ENCODE measurements around the gene VKORC1.
"Not testable (repeated sequence)": the region's sequence is repeated elsewhere in the genome, so short reads cannot be mapped to it uniquely, and the experiment has no call there.

VKORC1 gene

DNA sequence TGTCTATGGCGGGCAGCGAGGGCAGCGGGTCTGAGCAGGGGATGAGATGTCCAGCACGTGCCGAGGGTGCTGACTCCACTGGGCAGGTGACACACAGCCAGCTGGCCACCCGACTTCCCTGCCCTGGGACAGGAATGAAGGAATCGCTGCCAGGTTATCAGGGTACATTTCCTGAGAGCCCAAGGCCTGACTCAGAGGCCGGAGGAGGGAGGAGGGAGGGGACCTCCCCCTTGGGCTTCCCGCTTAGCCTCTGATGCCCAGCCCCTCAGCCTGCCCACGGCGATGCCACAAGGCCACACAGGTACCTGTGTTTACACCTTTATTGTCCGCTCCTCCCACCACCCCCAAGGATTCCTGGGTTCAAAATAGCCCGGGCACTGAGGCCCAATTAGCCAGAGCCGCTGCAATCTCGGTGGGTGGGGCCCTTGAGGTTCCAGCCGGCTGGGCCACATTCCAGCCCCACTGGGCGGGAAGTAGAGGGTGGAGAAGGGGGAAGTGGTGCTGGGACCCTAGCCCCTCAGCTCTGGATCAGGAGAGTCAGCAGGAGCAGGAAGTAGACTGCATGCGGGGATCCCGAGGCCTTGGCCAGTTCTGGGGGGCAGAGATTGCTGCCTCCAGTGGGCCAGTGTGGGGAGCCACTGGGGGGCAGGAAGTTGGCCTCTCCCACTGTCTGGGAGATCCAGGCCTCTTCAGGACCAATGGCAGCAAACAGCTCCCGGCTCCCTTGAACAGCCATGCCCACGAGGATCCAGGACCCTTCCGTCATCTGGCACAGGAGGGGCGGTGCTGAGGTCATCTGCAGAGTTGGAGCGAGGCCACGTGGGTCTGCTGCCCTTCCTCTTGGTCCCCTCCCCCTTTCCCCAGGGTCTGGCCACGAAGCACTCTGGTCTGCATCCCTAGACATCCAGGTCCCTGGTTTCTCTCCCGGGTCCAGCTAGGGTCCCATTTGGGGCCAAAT lies 44.3 kb upstream of the VKORC1 start:
- in situ Hi-C loops (cut with HindIII; ENCODE audit: low sequenced_read_pairs): no loop called here
- TF ChIP-seq, protein P1, sequence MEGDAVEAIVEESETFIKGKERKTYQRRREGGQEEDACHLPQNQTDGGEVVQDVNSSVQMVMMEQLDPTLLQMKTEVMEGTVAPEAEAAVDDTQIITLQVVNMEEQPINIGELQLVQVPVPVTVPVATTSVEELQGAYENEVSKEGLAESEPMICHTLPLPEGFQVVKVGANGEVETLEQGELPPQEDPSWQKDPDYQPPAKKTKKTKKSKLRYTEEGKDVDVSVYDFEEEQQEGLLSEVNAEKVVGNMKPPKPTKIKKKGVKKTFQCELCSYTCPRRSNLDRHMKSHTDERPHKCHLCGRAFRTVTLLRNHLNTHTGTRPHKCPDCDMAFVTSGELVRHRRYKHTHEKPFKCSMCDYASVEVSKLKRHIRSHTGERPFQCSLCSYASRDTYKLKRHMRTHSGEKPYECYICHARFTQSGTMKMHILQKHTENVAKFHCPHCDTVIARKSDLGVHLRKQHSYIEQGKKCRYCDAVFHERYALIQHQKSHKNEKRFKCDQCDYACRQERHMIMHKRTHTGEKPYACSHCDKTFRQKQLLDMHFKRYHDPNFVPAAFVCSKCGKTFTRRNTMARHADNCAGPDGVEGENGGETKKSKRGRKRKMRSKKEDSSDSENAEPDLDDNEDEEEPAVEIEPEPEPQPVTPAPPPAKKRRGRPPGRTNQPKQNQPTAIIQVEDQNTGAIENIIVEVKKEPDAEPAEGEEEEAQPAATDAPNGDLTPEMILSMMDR (IDR thresholded peaks at IDR 0.05; ENCODE audit: low read depth, low read length): no peak
- no peak overlapping the region for H3K4me3 ChIP-seq (ENCODE audit: low read depth, low read length)
- DNase-seq (ENCODE audit: low read depth, low spot score): peak; percentile 43

DNA sequence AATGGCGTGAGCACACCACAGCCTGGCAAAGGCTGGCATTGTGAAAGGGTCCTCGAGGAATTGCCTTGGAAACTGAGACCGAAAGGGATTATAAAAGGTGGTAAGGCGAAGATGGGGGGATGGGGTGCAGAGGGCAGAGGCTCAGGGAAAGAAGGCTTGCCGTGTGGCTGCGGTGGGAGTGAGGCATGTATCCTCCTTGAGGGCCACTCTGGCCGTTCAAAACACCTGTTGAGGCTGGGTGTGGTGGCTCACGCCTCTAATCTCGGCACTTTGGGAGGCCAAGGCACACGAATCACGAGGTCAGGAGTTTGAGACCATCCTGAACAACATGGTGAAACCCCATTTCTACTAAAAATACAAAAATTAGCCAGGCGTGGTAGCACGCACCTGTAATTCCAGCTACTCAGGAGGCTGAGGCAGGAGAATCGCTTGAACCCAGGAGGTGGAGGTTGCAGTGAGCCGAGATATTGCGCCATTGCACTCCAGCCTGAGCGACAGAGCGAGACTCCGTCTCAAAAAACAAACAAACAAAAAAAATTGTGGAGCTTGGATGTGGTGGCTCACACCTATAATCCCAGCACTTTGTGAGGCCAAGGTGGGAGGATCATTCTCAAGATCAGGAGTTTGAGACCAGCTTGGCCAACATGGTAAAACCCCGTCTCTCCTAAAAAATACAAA lies 42.4 kb upstream of the VKORC1 start:
- in situ Hi-C loops (cut with HindIII; ENCODE audit: low sequenced_read_pairs); H3K4me3 ChIP-seq (ENCODE audit: low read depth, low read length); DNase-seq (ENCODE audit: low read depth, low spot score): not testable (repeated sequence)

DNA sequence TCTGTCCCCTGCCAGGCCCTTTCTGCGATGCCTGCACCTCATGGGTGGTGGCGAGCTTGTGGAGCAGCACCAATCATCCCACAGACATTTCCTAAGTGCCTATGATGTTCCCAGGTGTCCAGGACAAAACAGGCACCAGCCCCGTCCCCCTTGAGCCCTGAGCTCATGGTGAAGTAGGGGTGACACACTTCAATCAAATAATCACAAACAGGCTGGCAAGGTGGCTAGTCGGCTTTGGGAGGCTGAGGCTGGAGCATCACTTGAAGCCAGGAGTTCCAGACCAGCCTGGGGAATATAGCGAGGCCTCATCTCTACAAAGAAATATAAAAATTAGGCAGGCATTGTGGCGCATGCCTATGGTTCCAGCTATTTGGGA lies 41.7 kb upstream of the VKORC1 start:
- TF ChIP-seq, protein P1 (IDR thresholded peaks at IDR 0.05; ENCODE audit: low read depth, low read length): no peak
- H3K4me3 ChIP-seq (ENCODE audit: low read depth, low read length): no peak overlapping the region
- DNase-seq (ENCODE audit: low read depth, low spot score): no peak
- in situ Hi-C loops (cut with HindIII; ENCODE audit: low sequenced_read_pairs): no loop called here

DNA sequence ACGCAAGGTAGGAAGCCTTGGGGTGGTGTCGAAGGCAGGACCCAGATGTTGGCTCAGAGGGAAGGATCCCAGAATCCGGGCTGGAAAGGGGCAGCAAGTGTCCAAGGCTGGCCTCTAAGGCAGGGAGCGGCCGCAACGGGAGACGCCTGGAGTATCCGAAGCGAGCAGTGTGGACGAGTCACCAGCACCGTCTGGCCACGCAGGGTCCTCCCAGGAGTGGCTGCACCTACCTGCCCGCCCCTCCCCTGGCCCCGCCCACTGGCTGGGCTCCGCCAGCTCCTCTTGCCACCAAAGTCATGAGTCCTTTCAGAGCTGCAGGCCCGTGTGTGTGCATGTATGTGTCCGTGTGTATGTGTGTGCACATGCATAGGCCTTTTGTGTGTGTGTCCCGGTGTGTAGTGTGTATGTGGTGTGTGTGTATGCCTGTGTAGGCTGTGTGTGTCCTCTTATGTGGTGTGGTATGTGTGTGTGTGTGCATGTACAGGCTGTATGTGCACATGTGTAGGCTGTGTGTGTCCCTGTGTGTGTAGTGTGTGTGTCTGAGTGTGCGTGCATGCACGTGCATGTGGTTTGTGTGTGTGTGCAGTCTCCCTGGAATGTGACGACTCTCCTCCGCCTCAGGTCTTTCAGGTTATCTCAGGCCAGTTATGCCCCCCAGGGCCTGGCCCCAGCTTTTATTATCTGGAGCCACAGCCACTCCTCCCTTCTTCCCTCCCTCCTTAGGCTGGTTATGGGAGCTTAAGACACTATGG lies 41.1 kb upstream of the VKORC1 start, which contains the start of gene PRSS8:
TSS of gene PRSS8 (minus strand) at position 193 of the 752 bp plus-strand sequence. CDS start 229 bp downstream, outside the sequence.
- DNase-seq (ENCODE audit: low read depth, low spot score): no peak
- in situ Hi-C loops (cut with HindIII; ENCODE audit: low sequenced_read_pairs): no loop called here
- H3K4me3 ChIP-seq (ENCODE audit: low read depth, low read length): no peak within 1 kb of the TSS

DNA sequence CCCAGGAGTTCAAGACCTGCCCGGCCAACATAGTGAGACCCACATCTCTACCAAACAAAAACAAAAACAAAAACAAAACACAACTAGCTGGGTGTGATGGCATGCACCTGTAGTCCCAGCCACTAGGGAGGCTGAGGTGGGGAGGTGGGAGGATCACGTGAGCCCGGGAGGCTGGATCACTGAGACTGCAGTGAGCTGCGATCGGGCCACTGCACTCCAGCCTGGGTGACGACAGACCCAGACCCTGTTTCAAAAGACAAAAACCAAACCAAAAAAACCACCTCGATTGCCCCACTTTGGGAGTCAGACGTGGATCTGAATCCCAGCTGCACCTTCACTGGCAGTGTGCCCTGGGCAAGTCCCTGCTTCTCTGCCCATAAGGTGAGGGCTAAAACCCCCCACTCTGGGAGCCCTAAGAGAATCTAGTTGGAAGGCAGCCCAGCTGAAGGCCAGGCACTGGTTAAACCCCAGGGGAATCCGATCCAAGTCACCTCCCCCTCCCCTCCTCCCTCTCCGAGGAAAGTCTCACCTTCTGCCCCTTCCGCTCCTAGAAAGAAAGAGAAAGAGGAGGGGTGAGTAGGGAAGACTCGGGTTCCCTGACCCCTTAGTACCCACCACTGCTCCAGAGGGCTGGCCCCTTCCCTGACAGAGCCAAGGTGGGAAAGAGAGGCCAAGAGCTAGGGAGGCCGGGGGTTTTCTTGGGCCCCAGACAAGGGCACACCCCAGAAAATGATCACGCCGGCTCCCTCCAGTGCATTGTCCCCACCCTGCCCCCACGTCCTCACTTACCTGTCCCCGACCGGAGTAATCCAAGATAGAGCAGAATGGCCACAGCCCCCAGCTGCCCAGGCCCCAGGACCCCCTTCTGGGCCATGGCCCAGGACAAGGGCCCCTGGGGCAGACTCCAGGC lies 40.3 kb upstream of the VKORC1 start:
- TF ChIP-seq, protein P1 (IDR thresholded peaks at IDR 0.05; ENCODE audit: low read depth, low read length): no peak
- in situ Hi-C loops (cut with HindIII; ENCODE audit: low sequenced_read_pairs): no loop called here
- no peak overlapping the region for H3K4me3 ChIP-seq (ENCODE audit: low read depth, low read length)

More for the DNA sequence above, 41.1 kb upstream of the VKORC1 start, which contains the start of gene PRSS8:
- TF ChIP-seq, protein P1 (IDR thresholded peaks at IDR 0.05; ENCODE audit: low read depth, low read length): no peak

DNA sequence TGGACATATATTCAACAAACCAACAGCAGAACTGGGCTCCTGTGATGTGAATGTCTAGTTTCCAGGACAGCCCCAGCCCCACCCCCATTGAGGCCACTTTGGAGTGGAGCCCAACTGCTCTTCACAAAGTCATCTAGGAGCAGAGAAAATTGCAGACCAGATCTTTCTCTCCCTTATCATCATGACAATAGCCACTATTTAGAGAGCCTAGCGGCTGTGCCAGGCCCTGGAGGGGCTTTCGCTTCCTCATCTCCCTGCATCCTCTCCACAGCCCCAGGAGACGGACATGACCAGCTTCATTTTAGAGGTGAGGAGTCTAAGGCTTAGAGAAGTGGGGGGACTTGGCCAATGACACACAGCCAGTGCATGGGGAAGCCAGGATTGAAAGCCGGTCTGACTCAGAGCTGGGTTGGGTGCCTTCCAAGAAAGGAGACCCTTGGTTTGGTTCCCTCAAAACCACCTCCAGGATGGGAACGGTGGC lies 39.5 kb upstream of the VKORC1 start:
- TF ChIP-seq, protein P1 (IDR thresholded peaks at IDR 0.05; ENCODE audit: low read depth, low read length): no peak
- DNase-seq (ENCODE audit: low read depth, low spot score): no peak
- H3K4me3 ChIP-seq (ENCODE audit: low read depth, low read length): no peak overlapping the region
- in situ Hi-C loops (cut with HindIII; ENCODE audit: low sequenced_read_pairs): no loop called here

More for the DNA sequence above, 40.3 kb upstream of the VKORC1 start:
- no peak for DNase-seq (ENCODE audit: low read depth, low spot score)
